Tibial nerve (tissue), 3 donors: ENCODE measurements around the gene ZBTB32.

Experiments used
- CTCF ChIP-seq, 5 experiments: fragments of 200-600 bp in 3 of 5; fragments of 450-650 bp in 2 of 5; sonication (generic) in 3 of 5; IDR thresholded peaks; one replicate each; pipeline ENCODE4 v1.5.1; 2016 to 2019; ENCODE audit warnings: antibody characterized with exemption in 5 of 5, mild to moderate bottlenecking in 3 of 5, moderate library complexity in 2 of 5
- POLR2A ChIP-seq, 2 donors: fragments of 450-650 bp; IDR thresholded peaks; one replicate each; pipeline ENCODE4 v1.6.1; 2017; ENCODE audit warnings: antibody characterized with exemption in 2 of 2, mild to moderate bottlenecking in 2 of 2, moderate library complexity in 2 of 2

- TF ChIP-seq CTCF (IDR thresholded peaks at IDR 0.05), result no peak
- TF ChIP-seq POLR2A (IDR thresholded peaks at IDR 0.05), result peak in 1 of 2 donors; percentile 68
Measured at GRCh38 chr19:35756377-35757230, 52.2 kb downstream of the ZBTB32 start, which contains the start of gene HSPB6.
